NCI-H1105 (cell line): ENCODE results near the gene ACTR8.

ENCODE experiments used
- DNase-seq: peaks from one replicate; lab custom pipeline; 2025; lab: John Stamatoyannopoulos, UW

ACTR8 gene

DNA sequence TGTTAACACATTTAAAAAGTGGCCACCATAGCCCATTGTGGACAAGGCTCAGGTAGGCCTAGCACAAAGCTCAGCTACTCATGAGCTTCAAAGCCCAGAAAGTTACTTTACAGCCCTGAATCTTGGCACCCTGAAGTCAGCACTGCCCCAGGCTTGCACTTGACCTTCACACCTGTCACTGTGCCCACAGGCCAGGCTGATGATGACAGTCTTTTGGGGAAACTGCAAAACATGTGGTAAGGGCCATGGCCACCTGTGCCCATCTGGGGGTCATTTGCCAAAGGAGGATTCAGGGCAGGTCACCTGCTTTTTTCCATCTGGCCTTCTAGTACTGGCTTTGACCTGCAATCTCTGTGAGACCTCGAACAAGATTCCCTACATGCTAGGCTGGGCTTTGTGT lies 46.7 kb downstream of the ACTR8 start:
- DNase-seq = no peak

DNA sequence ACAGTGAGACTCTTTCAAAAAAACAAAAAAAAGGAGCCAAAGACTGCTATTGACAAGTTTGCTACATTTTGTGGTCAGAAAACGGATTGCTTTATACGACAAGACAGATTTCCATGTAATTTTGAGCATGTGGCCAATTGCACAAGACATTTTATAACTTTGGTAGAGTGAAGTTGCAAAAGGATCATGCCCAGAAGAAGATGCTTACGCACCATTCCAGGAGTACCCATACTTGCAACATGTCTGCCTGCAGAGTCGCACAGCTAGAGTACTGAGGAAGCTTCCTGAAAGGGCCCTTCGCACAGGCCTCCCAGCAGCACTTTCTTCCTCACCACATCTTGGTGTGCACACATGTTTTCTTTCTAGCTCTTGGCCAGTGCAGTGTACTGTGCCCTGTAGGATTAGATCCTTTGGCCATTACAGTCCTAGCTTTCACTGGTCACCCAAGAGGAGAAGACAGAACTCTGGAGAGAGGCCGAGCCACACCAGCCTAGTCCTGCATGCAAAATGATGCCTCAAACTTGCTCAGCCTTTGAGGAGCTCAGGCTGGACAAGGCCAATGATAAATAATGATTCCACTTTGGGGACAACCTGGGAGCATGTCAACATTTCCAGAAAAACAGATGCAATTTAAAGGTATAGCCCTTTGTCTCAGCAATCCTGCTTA lies 47.4 kb downstream of the ACTR8 start:
- no peak for DNase-seq

- no peak for DNase-seq
These were observed 48.3 kb downstream of the ACTR8 start for GRCh38 chr3:53833700-53834099.

DNA sequence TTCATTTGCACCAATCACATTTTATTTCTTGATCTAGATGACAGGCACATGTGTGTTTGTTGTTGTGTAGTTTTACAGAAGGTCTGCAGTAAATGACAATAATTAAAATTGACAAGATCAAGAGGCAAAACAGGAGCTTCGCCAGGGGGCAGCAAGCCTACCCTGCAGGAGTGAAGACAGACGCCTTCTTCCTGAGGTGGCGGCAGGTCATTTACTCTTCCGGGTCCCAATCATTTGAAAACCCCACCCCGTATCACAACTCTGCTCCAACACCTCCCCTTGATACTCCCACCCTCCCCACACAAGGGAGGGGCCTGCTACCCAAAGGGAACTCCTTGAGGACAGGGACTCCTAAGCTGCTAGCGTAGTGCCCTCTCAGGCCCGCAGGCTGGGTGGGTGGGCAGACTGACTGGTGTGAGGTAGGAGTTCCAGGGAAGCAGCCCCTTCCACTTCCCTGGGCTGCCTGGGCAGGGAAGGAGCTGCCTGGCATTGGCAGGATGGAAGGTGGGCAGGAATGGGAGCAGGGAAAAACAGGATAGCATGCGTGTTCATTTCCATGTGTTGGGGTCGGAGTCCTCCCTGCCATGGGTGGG lies 48.8 kb downstream of the ACTR8 start:
- DNase-seq = no peak

DNA sequence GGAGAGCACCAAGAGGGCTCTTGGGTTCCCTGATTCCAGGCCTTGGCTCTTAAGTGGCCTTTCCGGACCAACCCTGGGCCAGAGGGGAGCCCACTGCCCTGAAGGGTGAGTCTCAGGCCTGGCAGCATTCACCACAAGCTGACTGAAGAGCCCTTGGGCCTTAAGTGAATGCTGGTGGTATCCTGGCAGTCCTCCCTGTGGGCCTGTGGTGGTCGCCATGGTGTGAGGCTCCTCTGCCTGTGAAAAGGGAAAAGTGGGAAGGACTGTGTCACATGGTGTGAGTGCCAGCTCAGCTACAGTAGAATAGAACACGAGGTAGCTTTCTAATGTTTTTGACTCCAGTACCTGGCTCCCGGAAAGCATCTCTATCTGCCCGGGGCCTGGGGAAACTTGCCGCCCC lies 51.0 kb downstream of the ACTR8 start:
- DNase-seq = no peak

DNA sequence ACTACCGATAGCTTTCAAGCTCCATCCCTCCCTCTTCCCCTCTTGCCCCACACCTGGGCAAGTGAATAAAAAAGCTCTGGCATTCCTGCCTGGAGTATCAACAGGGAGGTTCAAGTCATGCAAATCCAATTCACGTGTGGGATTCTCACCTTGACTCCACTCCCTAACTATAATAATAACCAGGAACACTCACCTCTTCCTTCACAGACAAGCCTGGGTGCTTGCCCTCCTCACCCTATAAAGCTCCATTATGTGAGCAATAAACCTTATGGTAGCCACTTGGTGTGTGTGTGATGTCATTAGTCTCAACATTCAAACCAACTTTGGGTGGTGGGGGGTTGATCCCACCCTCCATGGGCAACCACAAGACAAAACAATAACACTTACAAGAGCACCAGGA lies 52.3 kb downstream of the ACTR8 start:
- DNase-seq = no peak

- DNase-seq = no peak
These were observed 53.4 kb downstream of the ACTR8 start for GRCh38 chr3:53828581-53828980.

DNA sequence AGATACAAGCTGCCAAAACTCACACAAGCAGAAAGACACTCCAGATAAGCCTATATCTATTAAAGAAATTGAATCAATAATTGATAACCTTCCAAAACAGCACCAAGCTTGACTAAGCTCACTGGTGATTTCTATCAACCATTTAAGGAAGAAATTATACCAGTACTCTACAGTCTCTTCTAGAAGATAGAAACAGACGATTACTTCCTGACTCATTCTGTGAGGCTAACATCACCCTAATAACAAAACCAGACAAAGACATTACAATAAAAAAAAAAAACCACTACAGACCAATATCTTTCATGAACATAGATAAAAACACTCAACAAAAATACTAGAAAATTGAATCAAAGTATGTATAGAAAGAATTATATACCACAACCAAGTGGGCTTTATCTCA lies 55.9 kb downstream of the ACTR8 start:
- no peak for DNase-seq

GRCh38 chr3:53824795-53825194 lies 57.2 kb downstream of the ACTR8 start:
- DNase-seq = no peak

DNA sequence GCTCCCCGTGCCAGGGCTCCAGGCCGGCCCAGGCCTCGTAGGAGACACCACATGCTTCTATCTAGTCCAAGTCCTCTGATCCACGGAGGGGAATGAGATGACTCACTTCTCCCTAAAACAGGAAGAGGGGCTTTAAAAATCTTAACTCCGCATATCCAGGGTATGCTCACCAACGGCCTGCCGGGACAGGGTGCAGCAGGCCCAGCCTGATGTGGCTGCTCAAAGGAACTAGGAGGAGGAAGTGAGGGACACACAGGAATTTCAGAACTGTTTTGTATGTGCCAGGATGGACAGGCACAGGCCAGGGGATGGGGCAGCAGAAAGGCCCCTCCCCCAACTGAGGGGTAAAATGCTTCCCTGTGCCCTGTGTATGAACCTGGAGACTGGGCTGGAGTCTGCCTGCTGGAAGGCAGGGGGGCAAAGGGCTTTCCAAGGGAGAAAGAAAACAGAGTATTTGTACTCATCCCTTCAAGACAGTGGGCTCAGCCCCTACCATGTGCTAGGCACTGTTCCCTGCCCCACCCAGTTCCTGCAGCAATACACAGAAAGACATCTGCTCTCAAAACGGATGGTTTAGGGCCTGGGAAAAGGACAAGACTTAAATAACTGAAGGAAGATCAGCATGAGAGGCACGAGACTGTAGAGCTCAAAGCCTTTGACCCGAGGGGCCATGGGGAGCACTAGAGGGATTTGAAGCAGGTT lies 57.8 kb downstream of the ACTR8 start:
- DNase-seq = no peak

DNA sequence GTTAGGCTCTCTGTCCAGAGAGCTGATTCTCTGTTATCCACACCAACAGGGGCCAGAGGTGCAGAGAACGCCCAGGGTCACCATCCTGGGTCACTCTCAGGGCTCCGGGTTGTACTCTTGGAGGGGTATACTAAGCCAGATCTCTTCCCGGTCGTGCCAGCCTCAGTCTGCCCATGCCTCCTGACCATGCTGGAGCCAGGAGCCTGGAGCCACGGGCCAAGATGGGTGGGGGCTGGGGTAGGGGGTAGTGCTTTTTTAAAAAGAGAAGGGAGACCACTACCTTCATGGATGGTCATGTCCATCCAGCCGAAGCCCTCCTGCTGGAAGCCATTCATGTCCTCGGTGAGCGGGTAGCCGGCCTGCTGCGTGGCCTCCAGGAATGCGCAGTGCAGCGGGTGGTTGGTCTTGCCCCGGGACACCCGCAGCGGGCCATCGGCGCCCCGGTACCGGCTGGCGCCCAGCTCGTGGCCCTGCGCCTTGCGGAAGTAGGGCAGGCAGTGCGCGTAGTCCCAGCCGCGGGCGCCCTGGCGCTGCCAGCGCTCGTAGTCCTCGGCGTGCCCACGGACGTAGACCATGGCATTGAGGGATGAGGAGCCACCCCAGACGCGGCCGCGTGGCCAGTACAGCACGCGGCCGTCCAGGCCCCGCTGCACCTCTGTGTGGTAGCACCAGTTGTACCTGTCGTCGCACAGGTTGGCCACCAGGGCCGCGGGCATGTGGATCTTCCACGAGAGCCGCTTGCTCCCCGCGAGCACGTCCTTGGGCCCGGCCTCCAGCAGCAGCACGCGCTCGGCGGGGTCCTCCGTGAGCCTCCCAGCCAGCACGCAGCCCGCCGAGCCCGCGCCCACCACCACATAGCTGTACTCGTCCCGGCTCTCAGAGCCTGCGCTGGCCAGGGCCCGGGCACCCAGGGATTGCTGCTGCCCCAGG lies 58.7 kb downstream of the ACTR8 start:
- DNase-seq = no peak

GRCh38 chr3:53822331-53822741 lies 59.6 kb downstream of the ACTR8 start:
- DNase-seq = no peak

DNA sequence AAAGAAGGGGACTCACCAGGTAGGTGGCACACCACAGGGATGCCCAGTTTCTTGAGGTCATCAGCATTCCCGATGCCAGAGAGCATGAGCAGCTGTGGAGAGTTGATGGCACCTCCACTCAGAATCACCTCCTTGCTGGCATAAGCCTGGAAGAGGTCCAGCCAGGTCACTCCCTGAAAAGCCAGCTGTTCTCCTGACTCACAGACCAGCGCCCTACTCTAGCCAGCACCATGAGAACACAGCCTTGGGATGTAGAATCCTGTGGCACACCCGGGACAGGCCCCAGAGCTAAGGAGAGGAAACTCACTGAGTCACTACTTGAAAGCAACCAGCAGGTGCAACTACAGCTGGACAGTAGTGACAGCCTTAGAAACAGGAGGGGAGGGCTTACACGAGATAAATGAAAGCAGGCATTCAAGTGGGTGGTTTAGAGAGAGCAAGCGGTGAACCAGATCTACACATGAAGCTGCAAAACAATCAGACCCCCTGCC lies 60.3 kb downstream of the ACTR8 start:
- no peak for DNase-seq

DNA sequence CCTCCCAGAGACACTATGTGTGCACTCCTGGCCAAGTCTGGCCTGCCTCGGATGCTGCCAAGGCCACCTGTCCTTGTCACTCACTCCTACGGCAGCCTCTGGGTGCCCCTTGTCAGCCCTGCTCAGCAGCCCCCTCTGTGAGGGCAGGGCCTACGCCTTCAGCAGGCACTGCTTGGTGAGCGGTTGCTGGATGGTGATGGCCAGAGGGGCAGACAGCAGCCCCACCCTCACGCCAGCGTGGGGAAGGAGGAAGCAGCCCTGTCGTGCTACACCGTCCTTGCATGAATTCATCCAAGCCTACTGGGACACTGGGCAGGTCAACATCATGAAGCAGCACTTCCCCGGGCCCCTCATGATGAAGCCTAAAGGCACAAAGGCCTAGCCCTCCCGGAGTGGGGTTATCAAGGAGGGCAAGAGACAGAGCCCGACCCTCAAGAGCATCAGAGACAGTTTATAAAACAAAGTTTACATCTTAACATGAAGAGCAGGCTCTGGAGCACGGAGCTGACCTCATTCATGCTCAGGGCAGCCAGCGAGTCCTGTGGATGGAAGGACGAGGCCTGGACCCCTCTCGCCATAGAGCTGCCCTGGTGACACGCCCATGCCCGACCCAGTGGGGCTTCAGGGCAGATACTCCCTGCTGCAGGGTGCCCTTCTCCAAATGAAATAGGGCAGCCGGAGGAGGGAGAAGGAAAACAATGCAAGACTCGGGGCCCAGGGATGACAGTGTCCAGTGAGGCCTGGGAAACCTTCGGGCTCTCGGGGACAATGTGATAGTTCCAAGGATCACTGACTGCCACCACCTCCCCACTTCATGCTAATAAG lies 61.0 kb downstream of the ACTR8 start:
- DNase-seq = no peak

- DNase-seq = no peak
These were observed 61.9 kb downstream of the ACTR8 start for GRCh38 chr3:53820084-53820483.

- no peak for DNase-seq
These were observed 62.6 kb downstream of the ACTR8 start for GRCh38 chr3:53819163-53819868.

DNA sequence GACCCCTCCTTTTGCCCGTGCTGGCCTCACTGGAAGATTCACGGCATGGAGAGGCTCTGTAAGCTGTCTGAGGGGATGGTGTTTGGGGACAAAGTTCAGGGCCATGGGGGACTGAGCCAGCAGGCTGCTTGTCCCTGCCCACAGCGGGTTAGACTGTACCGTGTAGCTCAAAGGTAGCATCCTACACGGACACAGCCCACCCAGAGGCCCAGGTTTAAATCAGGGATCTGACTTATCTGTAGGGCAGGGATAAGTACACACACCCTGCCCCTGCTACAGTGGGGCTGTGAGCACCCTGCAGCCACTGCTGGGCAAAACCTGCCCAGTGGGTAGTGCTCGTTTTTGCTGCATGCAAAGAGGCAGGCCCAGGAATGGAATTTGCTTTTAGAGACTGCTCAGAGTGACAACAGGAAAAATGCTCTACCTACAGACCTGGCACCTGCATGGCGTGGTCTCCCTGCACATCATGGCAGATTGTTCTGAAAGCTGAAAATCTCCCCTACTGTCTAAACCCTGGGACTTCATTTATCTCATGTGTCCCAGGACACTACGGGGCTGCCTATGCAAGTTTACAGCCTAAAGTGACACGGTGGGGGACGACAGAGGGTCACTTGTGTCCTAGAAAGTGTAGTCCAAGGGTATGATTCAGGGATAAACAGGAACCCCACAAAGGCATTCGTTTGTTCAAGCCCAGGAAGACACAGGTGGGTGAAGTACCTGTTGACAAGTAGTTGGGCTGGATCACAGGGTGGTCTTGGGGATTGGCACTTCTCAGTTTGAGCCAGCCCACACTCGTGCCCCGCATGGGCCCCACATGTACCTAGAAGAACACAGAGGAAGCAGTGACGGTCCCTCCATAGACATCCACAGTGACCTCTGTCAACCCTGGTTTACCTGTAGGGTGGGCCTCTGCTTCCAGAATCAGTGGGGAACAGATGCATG lies 63.5 kb downstream of the ACTR8 start:
- DNase-seq = no peak

- no peak for DNase-seq
These were observed 64.1 kb downstream of the ACTR8 start for GRCh38 chr3:53817809-53818208.

DNA sequence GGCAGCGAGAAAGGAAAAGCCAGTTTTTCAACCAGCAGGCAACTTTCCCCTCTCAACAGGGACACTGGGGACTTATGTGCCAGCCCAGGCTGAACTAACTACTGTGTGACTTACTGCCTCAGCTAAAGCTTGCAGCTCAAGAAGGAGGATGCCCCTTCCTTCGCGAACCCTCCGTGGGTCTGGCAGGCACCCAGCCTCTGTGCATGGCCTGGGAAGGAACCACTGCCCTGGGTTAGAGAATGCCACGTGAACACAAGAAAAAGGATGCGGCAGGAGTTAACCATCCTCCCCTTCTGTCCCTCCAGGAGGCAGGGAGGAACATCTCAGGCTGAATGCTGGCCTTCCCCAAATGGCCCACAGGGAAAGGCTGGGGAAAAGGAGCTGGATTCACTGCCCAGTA lies 64.7 kb downstream of the ACTR8 start:
- no peak for DNase-seq
